ENCODE data around the gene ZBTB48. TPM values are rescaled to one million over a fixed set of nuclear protein-coding genes. Genes with fewer than 3 reads are reported as not detected.
A peak's percentile ranks its signal among the peaks of the same experiment; 100 is the strongest.

Gene ZBTB48
- total and polyA plus RNA-seq, 7 donors, result 14.4 to 31.3 (median 17.6) TPM

DNA sequence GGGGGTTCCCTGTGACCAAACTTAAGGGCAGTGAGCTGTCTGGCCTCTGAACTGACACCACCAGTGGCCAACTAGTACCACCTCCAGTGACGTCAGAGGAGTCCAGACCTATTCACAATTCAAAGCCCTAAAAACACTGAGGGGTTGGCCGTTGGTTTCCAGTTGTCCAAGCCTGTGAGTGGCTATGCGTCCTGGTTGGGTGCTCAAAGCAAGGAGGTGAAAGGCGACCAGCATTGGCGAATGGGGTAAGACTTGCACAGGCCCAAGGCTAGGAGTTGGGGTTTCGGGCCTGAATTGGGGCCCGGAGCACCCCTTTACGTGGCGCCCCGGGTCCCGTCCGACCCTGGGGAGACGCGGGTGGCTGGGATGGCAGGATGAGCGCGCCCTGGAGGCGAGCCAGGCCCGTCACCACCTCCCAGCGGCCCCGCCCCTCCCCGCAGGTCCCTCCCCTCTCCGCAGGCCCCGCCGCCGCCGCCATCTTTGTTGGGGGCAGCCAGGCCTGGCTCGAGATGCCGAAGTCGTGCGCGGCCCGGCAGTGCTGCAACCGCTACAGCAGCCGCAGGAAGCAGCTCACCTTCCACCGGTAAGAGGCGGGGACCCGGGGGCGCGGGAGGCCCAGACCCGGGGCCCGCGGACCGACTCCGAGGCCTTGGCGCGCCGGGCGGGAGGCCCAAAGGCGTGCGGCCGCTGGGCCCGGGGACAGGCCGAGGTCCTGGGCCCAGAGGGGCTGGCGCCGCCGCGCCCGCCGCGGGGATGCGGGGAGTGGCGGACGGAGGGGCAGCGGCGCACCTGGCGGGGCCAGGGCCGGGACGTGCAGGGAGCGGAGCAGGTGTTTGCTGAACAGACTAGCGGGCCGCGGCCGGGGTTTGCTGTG lies 45.2 kb downstream of the ZBTB48 start, which contains the start of gene THAP3:
Gene THAP3 (plus strand): TSS at position 159 of the 874 bp plus-strand sequence. CDS start 351 bp downstream, at position 510.
- peak; percentile 95 for DNase-seq
- intact Hi-C loops (cut with DNase I), result loop anchor here (1.0 to 10.0 kb wide), 3 partner anchors 22 to 230 kb away; partner anchors contain the start of gene ACOT7
- peaks cover 0 to 48% (median 40%) of the 10 kb centered on the region in 4 donors for H3K4me1 ChIP-seq
- WGBS, 2 donors, result 1 to 2% methylated on average over 73 of the region's 73 CpGs
- H3K27ac ChIP-seq, result peak within 1 kb of the TSS; percentile 88 to 94 (median 92)
- peak within 1 kb of the TSS; percentile 63 to 78 (median 74) for H3K4me3 ChIP-seq
- TF ChIP-seq POLR2AphosphoS5 (IDR thresholded peaks at IDR 0.05) (peak; percentile 25 to 77 (median 47)), POLR2A (IDR thresholded peaks at IDR 0.05) (no peak), EP300 (IDR thresholded peaks at IDR 0.05) (no peak)
- TF ChIP-seq, protein P1, sequence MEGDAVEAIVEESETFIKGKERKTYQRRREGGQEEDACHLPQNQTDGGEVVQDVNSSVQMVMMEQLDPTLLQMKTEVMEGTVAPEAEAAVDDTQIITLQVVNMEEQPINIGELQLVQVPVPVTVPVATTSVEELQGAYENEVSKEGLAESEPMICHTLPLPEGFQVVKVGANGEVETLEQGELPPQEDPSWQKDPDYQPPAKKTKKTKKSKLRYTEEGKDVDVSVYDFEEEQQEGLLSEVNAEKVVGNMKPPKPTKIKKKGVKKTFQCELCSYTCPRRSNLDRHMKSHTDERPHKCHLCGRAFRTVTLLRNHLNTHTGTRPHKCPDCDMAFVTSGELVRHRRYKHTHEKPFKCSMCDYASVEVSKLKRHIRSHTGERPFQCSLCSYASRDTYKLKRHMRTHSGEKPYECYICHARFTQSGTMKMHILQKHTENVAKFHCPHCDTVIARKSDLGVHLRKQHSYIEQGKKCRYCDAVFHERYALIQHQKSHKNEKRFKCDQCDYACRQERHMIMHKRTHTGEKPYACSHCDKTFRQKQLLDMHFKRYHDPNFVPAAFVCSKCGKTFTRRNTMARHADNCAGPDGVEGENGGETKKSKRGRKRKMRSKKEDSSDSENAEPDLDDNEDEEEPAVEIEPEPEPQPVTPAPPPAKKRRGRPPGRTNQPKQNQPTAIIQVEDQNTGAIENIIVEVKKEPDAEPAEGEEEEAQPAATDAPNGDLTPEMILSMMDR (IDR thresholded peaks at IDR 0.05), result no peak
- no peaks in the 10 kb centered on the region for H3K9me3 ChIP-seq
- no peaks in the 10 kb centered on the region for H3K27me3 ChIP-seq
- peaks cover 17 to 60% (median 38%) of the 10 kb centered on the region in 4 donors for H3K36me3 ChIP-seq

DNA sequence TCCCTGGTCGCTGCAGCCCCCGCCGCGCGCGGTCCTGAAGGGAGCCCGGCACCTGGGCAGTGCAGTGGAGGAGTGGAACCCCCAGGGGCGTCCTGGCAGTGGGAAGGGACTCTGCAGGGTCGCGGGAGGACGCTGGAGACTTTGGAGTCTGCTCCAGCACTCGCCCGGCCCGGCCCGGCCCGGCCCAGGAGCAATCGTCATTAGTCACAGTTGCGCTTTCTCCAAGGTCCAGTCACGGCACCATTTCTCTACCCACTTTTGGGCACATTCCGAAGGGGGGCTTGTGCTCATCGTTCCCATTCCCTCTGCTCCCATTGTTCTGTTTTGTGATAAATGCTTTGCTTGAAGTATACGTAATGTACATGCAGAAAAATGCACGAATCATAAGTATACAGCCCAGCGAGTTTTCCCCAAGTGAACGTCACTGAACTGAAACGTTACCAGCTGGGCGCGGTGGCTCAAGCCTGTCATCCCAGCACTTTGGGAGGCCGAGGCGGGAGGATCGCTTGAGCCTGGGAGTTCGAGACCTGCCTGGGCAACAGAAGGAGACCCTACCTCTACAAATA lies 45.9 kb downstream of the ZBTB48 start:
- Histone ChIP-seq H3K9me3 (no peaks in the 10 kb centered on the region), H3K4me3 (peak overlapping the region; percentile 63 to 78 (median 74)), H3K4me1 (peaks cover 0 to 48% (median 40%) of the 10 kb centered on the region in 4 donors), H3K27ac (peak overlapping the region; percentile 88 to 94 (median 92)), H3K36me3 (peaks cover 12 to 60% (median 38%) of the 10 kb centered on the region in 4 donors), H3K27me3 (no peaks in the 10 kb centered on the region)
- TF ChIP-seq POLR2AphosphoS5 (IDR thresholded peaks at IDR 0.05) (peak in 1 of 4 donors; percentile 17), EP300 (IDR thresholded peaks at IDR 0.05) (no peak), POLR2A (IDR thresholded peaks at IDR 0.05) (no peak)
- TF ChIP-seq, protein P1 (IDR thresholded peaks at IDR 0.05), result no peak
- peak; percentile 74 for DNase-seq
- WGBS, 2 donors, result 2 to 7% methylated on average over 32 of the region's 32 CpGs
- intact Hi-C loops (cut with DNase I), result loop anchor here (2.0 to 10.0 kb wide), 3 partner anchors 43 to 231 kb away; partner anchors contain the start of genes ACOT7, NOL9 and TAS1R1

DNA sequence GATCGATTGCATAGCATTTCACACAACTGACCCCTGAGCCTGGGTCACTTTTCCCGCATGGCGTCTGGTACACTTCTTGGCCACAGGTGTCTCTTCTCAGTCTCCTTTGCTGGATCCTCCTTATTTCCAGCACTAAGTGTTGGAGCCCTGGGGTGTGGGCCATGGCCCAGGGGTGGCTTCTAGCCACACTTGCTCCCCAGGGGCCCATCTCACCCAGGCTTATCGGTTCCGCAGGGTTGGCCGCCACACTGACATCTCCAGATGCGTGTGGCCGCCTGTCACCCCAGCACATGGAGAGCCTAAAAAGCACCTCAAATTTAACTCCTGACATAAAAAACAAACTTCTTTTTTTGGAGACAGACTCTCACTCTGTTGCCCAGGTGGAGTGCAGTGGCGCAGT lies 47.2 kb downstream of the ZBTB48 start:
- intact Hi-C loops (cut with DNase I), result loop anchor here (2.0 to 10.0 kb wide), 3 partner anchors 45 to 232 kb away; partner anchors contain the start of genes ACOT7, NOL9 and TAS1R1
- peak overlapping the region in 1 of 4 donors; percentile 92 for H3K27ac ChIP-seq
- TF ChIP-seq EP300 (IDR thresholded peaks at IDR 0.05) (no peak), POLR2A (IDR thresholded peaks at IDR 0.05) (no peak), POLR2AphosphoS5 (IDR thresholded peaks at IDR 0.05) (no peak)
- TF ChIP-seq, protein P1 (IDR thresholded peaks at IDR 0.05), result no peak
- H3K9me3 ChIP-seq, result no peaks in the 10 kb centered on the region
- DNase-seq, result no peak
- H3K4me1 ChIP-seq, result peaks cover 0 to 48% (median 38%) of the 10 kb centered on the region in 4 donors
- 91 to 96% methylated on average over 9 of the region's 9 CpGs for WGBS, 2 donors
- no peak overlapping the region for H3K4me3 ChIP-seq
- peaks cover 5 to 60% (median 34%) of the 10 kb centered on the region in 4 donors for H3K36me3 ChIP-seq
- H3K27me3 ChIP-seq, result no peaks in the 10 kb centered on the region

DNA sequence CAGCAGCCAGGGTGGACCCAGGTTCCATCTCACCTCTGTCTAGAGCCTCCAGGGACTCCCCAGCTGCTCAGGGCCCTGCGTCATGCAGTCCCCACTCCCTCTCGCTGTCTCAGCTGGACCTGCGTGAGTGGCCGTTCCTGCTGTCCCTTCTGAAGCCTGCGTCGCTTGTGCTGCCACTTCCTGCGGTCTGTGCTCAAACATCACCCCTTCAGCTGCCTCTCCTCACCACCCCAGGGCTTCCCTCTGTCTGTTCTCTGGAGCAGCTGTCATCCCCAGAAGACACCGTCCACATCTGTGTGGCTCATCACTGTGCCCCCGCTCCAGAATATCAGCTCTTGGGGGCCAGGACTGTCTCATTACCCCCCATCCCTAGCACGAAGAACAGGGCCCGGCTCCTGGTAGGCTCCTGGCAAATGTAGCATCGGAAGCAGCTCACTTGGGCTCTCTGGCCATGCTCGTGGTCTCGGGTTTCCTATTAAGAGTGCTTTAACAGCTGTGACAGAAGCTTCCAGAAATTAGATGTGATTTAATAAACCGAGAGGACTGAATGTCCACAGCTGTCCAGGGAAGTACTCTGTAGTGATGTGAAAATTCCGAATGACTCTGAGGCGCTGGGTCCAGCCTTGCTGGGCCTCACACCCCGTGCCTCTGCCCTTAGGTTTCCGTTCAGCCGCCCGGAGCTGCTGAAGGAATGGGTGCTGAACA lies 48.2 kb downstream of the ZBTB48 start:
- no peak overlapping the region for H3K4me3 ChIP-seq
- no peaks in the 10 kb centered on the region for H3K9me3 ChIP-seq
- H3K27ac ChIP-seq, result no peak overlapping the region
- DNase-seq, result no peak
- H3K4me1 ChIP-seq, result peaks cover 0 to 44% (median 28%) of the 10 kb centered on the region in 4 donors
- peaks cover 10 to 60% (median 40%) of the 10 kb centered on the region in 4 donors for H3K36me3 ChIP-seq
- intact Hi-C loops (cut with DNase I), result loop anchor here (2.0 to 10.0 kb wide), 3 partner anchors 46 to 233 kb away; partner anchors contain the start of genes ACOT7, NOL9 and TAS1R1
- H3K27me3 ChIP-seq, result no peaks in the 10 kb centered on the region
- WGBS, 2 donors, result 90 to 95% methylated on average over 21 of the region's 21 CpGs
- TF ChIP-seq, protein P1 (IDR thresholded peaks at IDR 0.05), result no peak
- TF ChIP-seq POLR2AphosphoS5 (IDR thresholded peaks at IDR 0.05) (no peak), EP300 (IDR thresholded peaks at IDR 0.05) (no peak), POLR2A (IDR thresholded peaks at IDR 0.05) (no peak)

Measured in sigmoid colon (tissue), 7 donors.